DOHH2 (cell line): ENCODE results near the gene GRB10.

ENCODE experiments used
- H3F3A ChIP-seq: fragments of 200-600 bp; sonication (generic), shearing (Covaris generic); 2 replicates; pipeline ENCODE4 v1.6.0; 2016; ENCODE audit warnings: antibody characterized with exemption, mild to moderate bottlenecking; ENCODE audit not compliant: control insufficient read depth, insufficient read depth
- H3K27ac ChIP-seq: fragments of 200-600 bp; sonication (generic); 2 replicates; pipeline ENCODE4 v1.5.1; 2014; ENCODE audit warnings: low read depth, mild to moderate bottlenecking, low read length, moderate library complexity
- H3K27me3 ChIP-seq: fragments of 200-600 bp; sonication (generic); 2 replicates; pipeline ENCODE4 v1.6.1; 2014; ENCODE audit warnings: mild to moderate bottlenecking, low read length, mixed read lengths; ENCODE audit not compliant: control insufficient read depth
- H3K36me3 ChIP-seq: fragments of 200-600 bp; sonication (generic); 2 replicates; pipeline ENCODE4 v1.6.1; 2014; ENCODE audit warnings: mild to moderate bottlenecking, low read length, moderate library complexity, mixed read lengths; ENCODE audit not compliant: control insufficient read depth
- H3K4me1 ChIP-seq: fragments of 200-600 bp; sonication (generic); 2 replicates; pipeline ENCODE4 v1.6.1; 2014; ENCODE audit warnings: mild to moderate bottlenecking, low read length, mixed read lengths; ENCODE audit not compliant: control insufficient read depth
- H3K4me2 ChIP-seq: fragments of 200-600 bp; sonication (generic); 2 replicates; pipeline ENCODE4 v1.6.0; 2014; ENCODE audit warnings: mild to moderate bottlenecking, low read length, moderate library complexity
- H3K4me3 ChIP-seq: fragments of 200-600 bp; sonication (generic); 2 replicates; pipeline ENCODE4 v1.5.1; 2014; ENCODE audit warnings: mild to moderate bottlenecking, low read length, mixed read lengths
- H3K79me2 ChIP-seq: fragments of 200-600 bp; sonication (generic); 2 replicates; pipeline ENCODE4 v1.6.1; 2014; ENCODE audit warnings: mild to moderate bottlenecking, low read length, mixed read lengths; ENCODE audit not compliant: control insufficient read depth
- H3K9me2 ChIP-seq: fragments of 200-600 bp; sonication (generic); replicated peaks from 2 replicates; pipeline ENCODE4 v1.6.1; 2014; ENCODE audit warnings: mild to moderate bottlenecking, low read length, mixed read lengths; ENCODE audit not compliant: control insufficient read depth
- H3K9me3 ChIP-seq: fragments of 200-600 bp; sonication (generic); 2 replicates; pipeline ENCODE4 v1.6.1; 2014; ENCODE audit warnings: antibody characterized with exemption, low read length, mixed read lengths; ENCODE audit not compliant: control insufficient read depth, insufficient read depth
- H4K20me1 ChIP-seq: fragments of 200-600 bp; sonication (generic); 2 replicates; pipeline ENCODE4 v1.6.0; 2014; ENCODE audit warnings: low read depth, mild to moderate bottlenecking, antibody characterized with exemption, low read length, moderate library complexity; ENCODE audit not compliant: control insufficient read depth, insufficient read depth
- EZH2phosphoT487 ChIP-seq: fragments of 200-600 bp; sonication (generic); IDR thresholded peaks from 2 replicates; pipeline ENCODE4 v1.6.1; 2017; ENCODE audit warnings: borderline replicate concordance, mild to moderate bottlenecking, antibody characterized with exemption, low read length, moderate library complexity, mixed read lengths
- TF ChIP-seq, protein P1 (sequence below): fragments of 200-600 bp; sonication (generic); IDR thresholded peaks from one replicate; pipeline ENCODE4 v1.5.1; 2014; ENCODE audit warnings: antibody characterized with exemption, mild to moderate bottlenecking, low read depth, low read length; ENCODE audit not compliant: poor library complexity, severe bottlenecking

Gene GRB10

DNA sequence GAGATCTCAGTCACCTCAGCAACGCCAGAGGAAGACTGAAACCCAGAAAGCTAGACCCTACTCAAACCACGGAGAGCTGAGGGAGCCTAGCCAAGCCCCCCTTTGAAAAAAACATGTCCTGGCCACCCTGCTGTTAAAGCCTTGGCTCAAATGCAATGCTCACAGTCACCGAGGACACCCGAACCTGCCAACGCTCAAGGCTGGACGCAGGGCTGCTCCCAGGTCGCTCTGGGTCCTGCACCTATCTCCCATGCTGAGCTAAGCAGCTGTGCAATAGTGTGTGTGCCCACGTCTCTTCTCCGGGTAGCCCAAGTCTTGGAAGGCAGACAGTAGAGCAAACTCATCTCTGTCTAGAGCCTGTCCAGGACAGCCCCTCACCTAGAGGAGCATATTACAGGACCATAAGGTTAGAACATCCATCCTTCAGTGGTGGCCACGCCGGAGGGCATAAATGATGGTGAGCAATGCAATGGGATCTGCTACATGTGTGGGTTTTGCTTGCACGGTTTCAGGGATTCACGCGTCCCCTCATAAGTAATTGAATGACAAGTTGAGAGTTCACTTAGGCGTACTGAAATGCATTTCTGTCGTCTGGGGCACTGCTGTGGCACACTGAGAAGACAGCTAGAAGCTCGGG is 123.2 kb downstream of the GRB10 start:
- Histone ChIP-seq H3K4me2 (0 out of 2 replicates have a peak overlapping the region, but pooled peaks have one; percentile 43), H3K27me3 (peaks cover 99% of the 10 kb centered on the region), H3K4me1 (peaks cover 17% of the 10 kb centered on the region), H3K9me2 (no peaks in the 10 kb centered on the region), H4K20me1 (no peaks in the 10 kb centered on the region), H3K4me3 (no peak overlapping the region), H3K36me3 (no peaks in the 10 kb centered on the region), H3K9me3 (no peaks in the 10 kb centered on the region), H3K79me2 (no peaks in the 10 kb centered on the region), H3K27ac (no peak overlapping the region), H3F3A (no peaks in the 10 kb centered on the region)
- TF ChIP-seq EZH2phosphoT487 = no peak
- TF ChIP-seq, protein P1, sequence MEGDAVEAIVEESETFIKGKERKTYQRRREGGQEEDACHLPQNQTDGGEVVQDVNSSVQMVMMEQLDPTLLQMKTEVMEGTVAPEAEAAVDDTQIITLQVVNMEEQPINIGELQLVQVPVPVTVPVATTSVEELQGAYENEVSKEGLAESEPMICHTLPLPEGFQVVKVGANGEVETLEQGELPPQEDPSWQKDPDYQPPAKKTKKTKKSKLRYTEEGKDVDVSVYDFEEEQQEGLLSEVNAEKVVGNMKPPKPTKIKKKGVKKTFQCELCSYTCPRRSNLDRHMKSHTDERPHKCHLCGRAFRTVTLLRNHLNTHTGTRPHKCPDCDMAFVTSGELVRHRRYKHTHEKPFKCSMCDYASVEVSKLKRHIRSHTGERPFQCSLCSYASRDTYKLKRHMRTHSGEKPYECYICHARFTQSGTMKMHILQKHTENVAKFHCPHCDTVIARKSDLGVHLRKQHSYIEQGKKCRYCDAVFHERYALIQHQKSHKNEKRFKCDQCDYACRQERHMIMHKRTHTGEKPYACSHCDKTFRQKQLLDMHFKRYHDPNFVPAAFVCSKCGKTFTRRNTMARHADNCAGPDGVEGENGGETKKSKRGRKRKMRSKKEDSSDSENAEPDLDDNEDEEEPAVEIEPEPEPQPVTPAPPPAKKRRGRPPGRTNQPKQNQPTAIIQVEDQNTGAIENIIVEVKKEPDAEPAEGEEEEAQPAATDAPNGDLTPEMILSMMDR = no peak

DNA sequence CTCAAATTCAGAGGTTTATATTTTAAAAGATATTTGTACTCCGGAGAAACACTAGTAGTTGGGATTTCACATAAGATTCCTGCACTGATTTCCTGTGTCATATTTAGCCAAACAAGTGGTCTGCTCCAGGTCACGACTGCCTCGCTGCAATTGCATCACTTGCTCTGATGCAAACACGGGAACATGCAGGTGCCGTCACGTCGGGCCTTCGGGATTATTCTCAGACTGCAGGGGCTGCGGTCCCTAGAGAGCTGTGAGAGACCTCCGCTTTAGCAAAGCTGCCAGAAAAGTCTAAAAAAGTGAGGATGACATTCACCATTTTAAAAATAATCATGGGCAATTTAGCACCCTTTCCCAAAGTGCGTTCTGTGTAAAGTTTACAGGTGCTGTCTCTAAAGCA is 124.0 kb downstream of the GRB10 start:
- Histone ChIP-seq H3K4me3 (no peak overlapping the region), H3F3A (no peaks in the 10 kb centered on the region), H3K36me3 (no peaks in the 10 kb centered on the region), H3K4me1 (peaks cover 17% of the 10 kb centered on the region), H3K27me3 (peaks cover 98% of the 10 kb centered on the region), H3K9me3 (no peaks in the 10 kb centered on the region), H3K27ac (no peak overlapping the region), H4K20me1 (no peaks in the 10 kb centered on the region), H3K9me2 (no peaks in the 10 kb centered on the region), H3K79me2 (no peaks in the 10 kb centered on the region), H3K4me2 (no peak overlapping the region)
- TF ChIP-seq, protein P1 = no peak
- 0 out of 2 replicates have a peak, but pooled peaks have one; percentile 69 for TF ChIP-seq EZH2phosphoT487

DNA sequence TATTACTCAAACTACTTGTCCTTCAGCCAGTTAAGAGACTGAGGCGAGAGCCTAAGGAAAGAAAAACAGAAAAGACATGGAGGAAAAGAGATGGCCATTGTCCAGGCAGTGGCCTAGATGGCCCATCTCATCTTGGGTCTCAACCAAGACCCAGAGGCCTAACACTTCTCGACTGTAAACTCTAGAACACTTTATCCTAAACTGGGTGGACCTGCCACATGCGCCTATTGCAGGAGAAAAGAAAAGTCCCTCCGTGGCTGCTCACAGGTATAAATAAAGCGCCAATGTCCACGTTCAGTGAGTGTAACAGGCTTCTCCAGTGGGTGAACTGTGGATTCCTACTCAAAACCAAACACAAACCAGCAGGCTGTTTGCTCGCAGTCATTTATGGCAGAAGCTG is 124.8 kb downstream of the GRB10 start:
- no peaks in the 10 kb centered on the region for H3F3A ChIP-seq
- no peak overlapping the region for H3K4me2 ChIP-seq
- H3K9me3 ChIP-seq = no peaks in the 10 kb centered on the region
- peaks cover 17% of the 10 kb centered on the region for H3K4me1 ChIP-seq
- no peaks in the 10 kb centered on the region for H3K79me2 ChIP-seq
- H3K9me2 ChIP-seq = no peaks in the 10 kb centered on the region
- H3K4me3 ChIP-seq = no peak overlapping the region
- TF ChIP-seq EZH2phosphoT487 = no peak
- TF ChIP-seq, protein P1 = no peak
- H4K20me1 ChIP-seq = no peaks in the 10 kb centered on the region
- H3K36me3 ChIP-seq = no peaks in the 10 kb centered on the region
- peaks cover 98% of the 10 kb centered on the region for H3K27me3 ChIP-seq
- no peak overlapping the region for H3K27ac ChIP-seq
